ENCODE data around the gene PFDN4. TPM values are rescaled to one million over a fixed set of nuclear protein-coding genes. Genes with fewer than 3 reads are reported as not detected.

Gene PFDN4
- total RNA-seq, 1 donor from 2014 or later, result 22.2 TPM

GRCh38 chr20:54172856-54173652 lies 34.8 kb upstream of the PFDN4 start:
- DNase-seq, result peak; percentile 28
- no peak for ATAC-seq
- intact Hi-C loops (cut with micrococcal nuclease), result no loop called here

DNA sequence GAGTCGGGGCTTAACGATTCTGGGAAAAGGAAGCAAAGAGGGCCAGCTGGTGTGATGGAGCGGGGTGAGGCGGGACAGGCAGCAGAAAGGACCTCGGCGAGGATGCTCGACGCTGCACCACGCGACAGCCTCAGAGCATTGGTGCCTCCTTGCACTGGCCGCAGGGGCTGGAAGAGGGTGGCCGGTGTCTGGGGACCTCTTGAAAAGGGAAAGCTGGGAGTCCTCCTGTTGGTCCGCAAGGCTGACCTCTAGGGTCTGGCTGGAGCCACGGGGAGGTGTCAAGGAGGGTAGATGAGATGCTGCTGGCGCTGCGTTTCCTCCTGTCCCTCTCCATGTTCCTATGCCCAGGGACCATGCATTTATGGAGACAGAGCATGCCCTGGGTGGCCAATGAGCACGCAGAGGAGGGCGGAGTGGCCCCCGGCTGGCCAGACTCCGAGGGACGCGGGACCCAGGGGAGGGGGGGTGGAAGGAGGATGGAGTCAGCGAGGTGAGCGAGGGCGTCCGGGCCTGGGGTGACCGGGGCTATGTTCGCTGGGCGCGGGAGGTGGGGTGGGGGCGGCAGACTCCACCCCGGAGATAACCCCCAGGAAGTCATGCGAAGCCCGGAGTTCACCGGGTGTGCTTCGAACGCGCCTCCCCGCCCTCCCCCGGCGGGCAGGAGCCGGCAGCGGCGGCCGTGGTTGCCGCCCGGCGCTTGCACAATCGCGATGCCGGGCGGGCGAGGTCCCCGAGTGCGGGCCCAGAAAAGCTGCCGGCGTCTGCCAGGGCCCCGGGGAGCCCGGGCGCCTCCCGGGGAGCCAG lies 34.0 kb upstream of the PFDN4 start, which contains the start of gene CYP24A1:
Gene CYP24A1 (minus strand): TSS at position 334 of the 804 bp plus-strand sequence. CDS start 407 bp downstream, outside the sequence.
- DNase-seq, result peak; percentile 33
- ATAC-seq, result no peak
- intact Hi-C loops (cut with micrococcal nuclease), result no loop called here

- DNase-seq (no peak), ATAC-seq (no peak)
- intact Hi-C loops (cut with micrococcal nuclease), result no loop called here
These were observed 33.3 kb upstream of the PFDN4 start for GRCh38 chr20:54174457-54175175.

DNA sequence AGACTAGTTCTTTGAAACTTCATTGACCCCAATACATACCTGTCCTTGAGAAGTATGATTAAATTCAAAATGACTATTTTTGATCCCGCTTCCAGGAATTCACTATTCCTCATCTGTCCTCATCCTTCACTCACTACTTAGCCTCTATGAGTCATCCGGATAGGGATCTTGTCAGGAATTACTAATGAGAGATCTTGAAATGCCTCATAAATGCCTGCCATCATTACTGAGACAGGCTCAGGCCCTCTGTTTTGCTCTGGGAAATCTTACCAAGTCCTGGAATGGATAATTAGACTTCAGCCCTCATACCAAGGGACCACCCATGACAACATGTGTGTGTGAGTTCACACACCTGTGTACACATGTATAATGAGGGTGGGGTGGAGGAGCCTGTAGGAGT lies 31.3 kb upstream of the PFDN4 start:
- ATAC-seq (no peak), DNase-seq (no peak)
- intact Hi-C loops (cut with micrococcal nuclease), result no loop called here

GRCh38 chr20:54177378-54177777 lies 30.5 kb upstream of the PFDN4 start:
- DNase-seq (no peak), ATAC-seq (no peak)
- intact Hi-C loops (cut with micrococcal nuclease), result no loop called here

GRCh38 chr20:54178256-54178655 lies 29.6 kb upstream of the PFDN4 start:
- intact Hi-C loops (cut with micrococcal nuclease), result no loop called here
- DNase-seq, result no peak

GRCh38 chr20:54179946-54180345 lies 27.9 kb upstream of the PFDN4 start:
- no peak for ATAC-seq
- intact Hi-C loops (cut with micrococcal nuclease), result no loop called here
- no peak for DNase-seq

More at GRCh38 chr20:54178256-54178655, 29.6 kb upstream of the PFDN4 start:
- no peak for ATAC-seq

GRCh38 chr20:54180931-54181330 lies 27.0 kb upstream of the PFDN4 start:
- ATAC-seq (no peak), DNase-seq (no peak)
- intact Hi-C loops (cut with micrococcal nuclease), result no loop called here

- intact Hi-C loops (cut with micrococcal nuclease), result no loop called here
- no peak for DNase-seq
- ATAC-seq, result no peak
These were observed 23.8 kb upstream of the PFDN4 start for GRCh38 chr20:54184071-54184470.

GRCh38 chr20:54184904-54185626 lies 22.8 kb upstream of the PFDN4 start:
- DNase-seq (no peak), ATAC-seq (no peak)
- intact Hi-C loops (cut with micrococcal nuclease), result no loop called here

- DNase-seq, result no peak
- no peak for ATAC-seq
- intact Hi-C loops (cut with micrococcal nuclease), result no loop called here
These were observed 19.6 kb upstream of the PFDN4 start for GRCh38 chr20:54188132-54188849.

- DNase-seq, result no peak
- intact Hi-C loops (cut with micrococcal nuclease), result no loop called here
- ATAC-seq, result no peak
These were observed 18.3 kb upstream of the PFDN4 start for GRCh38 chr20:54189630-54190029.

DNA sequence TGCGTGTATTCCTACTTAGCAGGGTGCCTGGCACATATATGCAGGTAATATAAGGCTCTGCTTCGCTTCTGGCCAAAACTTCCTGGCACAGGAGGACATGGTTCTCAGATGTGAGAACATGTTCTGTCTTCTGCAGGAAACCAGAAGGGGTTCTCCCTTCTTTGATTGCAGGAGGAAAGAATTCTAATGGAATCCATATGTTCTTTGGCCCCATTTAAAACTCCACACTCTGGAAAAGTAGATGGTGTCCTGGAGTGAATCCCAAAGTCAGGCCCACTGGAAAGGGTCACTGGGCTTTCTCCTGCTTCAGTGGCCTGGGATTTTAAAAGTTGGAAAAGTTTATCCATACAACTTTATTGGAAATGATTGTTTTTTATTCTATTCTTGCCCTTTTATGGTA lies 17.7 kb upstream of the PFDN4 start:
- DNase-seq (no peak), ATAC-seq (no peak)
- intact Hi-C loops (cut with micrococcal nuclease), result no loop called here

GRCh38 chr20:54193817-54194216 lies 14.1 kb upstream of the PFDN4 start:
- intact Hi-C loops (cut with micrococcal nuclease), result no loop called here
- no peak for ATAC-seq
- no peak for DNase-seq

DNA sequence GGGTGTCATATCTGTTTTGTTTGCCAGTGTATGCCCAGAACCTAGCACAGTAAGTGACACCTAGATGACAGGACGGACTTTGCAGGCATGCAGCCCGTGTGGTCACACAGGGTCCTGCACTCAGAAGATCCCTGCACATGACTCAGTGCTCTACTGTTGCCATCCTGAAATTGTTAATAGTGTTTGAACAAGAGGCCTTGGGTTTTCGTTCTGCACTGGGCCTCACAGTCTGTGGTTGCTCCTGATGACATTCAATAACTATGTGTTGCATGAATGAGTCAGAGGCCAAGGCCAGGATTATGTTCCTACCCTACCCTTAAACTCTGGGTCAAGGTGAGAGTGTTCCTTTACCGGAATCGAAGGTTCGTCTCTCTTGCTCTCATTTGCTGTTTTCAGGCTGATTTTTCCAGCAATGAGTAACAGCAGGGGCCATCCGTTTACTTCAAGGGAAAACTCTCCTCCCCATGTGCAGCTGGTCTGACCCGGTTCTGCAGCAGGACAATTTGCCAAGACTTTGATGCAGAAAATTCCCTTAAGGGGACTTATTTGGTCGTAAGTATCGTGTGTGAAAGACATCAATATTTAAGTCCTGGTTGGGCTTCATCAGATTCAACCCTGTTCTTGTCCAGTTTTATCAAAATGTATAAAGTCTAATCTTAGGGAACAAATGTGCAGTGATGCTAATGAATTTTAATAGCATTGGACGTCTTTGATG lies 13.0 kb upstream of the PFDN4 start:
- intact Hi-C loops (cut with micrococcal nuclease), result no loop called here
- DNase-seq, result no peak
- ATAC-seq, result no peak

- ATAC-seq (no peak), DNase-seq (no peak)
- intact Hi-C loops (cut with micrococcal nuclease), result no loop called here
These were observed 12.1 kb upstream of the PFDN4 start for GRCh38 chr20:54195483-54196472.
